Measurements from ENCODE around the gene RASGRP1. TPM values are rescaled to one million over a fixed set of nuclear protein-coding genes. Genes with fewer than 3 reads are reported as not detected.

The RASGRP1 gene
- total RNA-seq, 1 donor from 2014 or later, result 2.3 TPM

- Histone ChIP-seq H3K4me3 (no peak overlapping the region), H3K9me3 (no peaks in the 10 kb centered on the region), H3K27ac (no peak overlapping the region), H3K27me3 (ENCODE audit: low read depth) (no peaks in the 10 kb centered on the region), H3K36me3 (no peaks in the 10 kb centered on the region), H3K4me1 (no peaks in the 10 kb centered on the region)
- TF ChIP-seq, protein P1, sequence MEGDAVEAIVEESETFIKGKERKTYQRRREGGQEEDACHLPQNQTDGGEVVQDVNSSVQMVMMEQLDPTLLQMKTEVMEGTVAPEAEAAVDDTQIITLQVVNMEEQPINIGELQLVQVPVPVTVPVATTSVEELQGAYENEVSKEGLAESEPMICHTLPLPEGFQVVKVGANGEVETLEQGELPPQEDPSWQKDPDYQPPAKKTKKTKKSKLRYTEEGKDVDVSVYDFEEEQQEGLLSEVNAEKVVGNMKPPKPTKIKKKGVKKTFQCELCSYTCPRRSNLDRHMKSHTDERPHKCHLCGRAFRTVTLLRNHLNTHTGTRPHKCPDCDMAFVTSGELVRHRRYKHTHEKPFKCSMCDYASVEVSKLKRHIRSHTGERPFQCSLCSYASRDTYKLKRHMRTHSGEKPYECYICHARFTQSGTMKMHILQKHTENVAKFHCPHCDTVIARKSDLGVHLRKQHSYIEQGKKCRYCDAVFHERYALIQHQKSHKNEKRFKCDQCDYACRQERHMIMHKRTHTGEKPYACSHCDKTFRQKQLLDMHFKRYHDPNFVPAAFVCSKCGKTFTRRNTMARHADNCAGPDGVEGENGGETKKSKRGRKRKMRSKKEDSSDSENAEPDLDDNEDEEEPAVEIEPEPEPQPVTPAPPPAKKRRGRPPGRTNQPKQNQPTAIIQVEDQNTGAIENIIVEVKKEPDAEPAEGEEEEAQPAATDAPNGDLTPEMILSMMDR (IDR thresholded peaks at IDR 0.05), result no peak
- ATAC-seq, result peak in 1 of 2 donors; percentile 69
- intact Hi-C loops (cut with DNase I), result no loop called here
- DNase-seq, result no peak
Measured at GRCh38 chr15:38609097-38609738, 44.6 kb upstream of the RASGRP1 start.

- intact Hi-C loops (cut with DNase I), result no loop called here
- H3K9me3 ChIP-seq, result no peaks in the 10 kb centered on the region
- no peaks in the 10 kb centered on the region for H3K36me3 ChIP-seq
- no peak for ATAC-seq
- H3K27ac ChIP-seq, result no peak overlapping the region
- no peak overlapping the region for H3K4me3 ChIP-seq
- DNase-seq, result no peak
- no peaks in the 10 kb centered on the region for H3K27me3 ChIP-seq (ENCODE audit: low read depth)
- no peaks in the 10 kb centered on the region for H3K4me1 ChIP-seq
- TF ChIP-seq, protein P1 (IDR thresholded peaks at IDR 0.05), result no peak
Measured at GRCh38 chr15:38608682-38609081, 44.1 kb upstream of the RASGRP1 start.

GRCh38 chr15:38605744-38606143, 41.1 kb upstream of the RASGRP1 start:
- intact Hi-C loops (cut with DNase I), result no loop called here
- ATAC-seq, result no peak
- H3K36me3 ChIP-seq, result no peaks in the 10 kb centered on the region

DNA sequence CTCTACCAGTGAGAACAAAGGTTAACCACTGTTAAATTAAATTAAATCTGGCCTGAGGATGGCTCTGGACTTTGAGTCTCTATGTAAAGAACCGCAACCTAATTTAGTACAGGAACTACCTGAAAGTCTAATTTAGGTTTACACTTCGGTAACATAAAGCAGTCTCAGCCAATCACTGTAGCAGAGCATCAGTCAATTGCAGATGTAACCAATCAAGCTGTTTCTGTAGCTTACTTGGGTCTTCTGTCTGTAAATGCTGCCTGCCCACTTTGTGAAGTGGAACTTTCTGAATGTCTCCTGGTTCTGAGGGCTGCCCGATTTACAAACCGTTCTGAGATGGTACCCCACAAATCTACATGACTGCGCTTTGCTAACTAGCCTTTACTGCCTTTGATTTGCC, 39.1 kb upstream of the RASGRP1 start:
- intact Hi-C loops (cut with DNase I), result no loop called here
- TF ChIP-seq, protein P1 (IDR thresholded peaks at IDR 0.05), result no peak
- Histone ChIP-seq H3K36me3 (no peaks in the 10 kb centered on the region), H3K27ac (no peak overlapping the region), H3K4me1 (no peaks in the 10 kb centered on the region), H3K4me3 (no peak overlapping the region), H3K9me3 (no peaks in the 10 kb centered on the region), H3K27me3 (ENCODE audit: low read depth) (no peaks in the 10 kb centered on the region)
- DNase-seq, result no peak
- ATAC-seq, result no peak

More at GRCh38 chr15:38605744-38606143, 41.1 kb upstream of the RASGRP1 start:
- H3K4me1 ChIP-seq, result no peaks in the 10 kb centered on the region
- H3K4me3 ChIP-seq, result no peak overlapping the region
- no peak overlapping the region for H3K27ac ChIP-seq
- DNase-seq, result no peak
- TF ChIP-seq, protein P1 (IDR thresholded peaks at IDR 0.05), result no peak
- no peaks in the 10 kb centered on the region for H3K9me3 ChIP-seq
- H3K27me3 ChIP-seq (ENCODE audit: low read depth), result no peaks in the 10 kb centered on the region

DNA sequence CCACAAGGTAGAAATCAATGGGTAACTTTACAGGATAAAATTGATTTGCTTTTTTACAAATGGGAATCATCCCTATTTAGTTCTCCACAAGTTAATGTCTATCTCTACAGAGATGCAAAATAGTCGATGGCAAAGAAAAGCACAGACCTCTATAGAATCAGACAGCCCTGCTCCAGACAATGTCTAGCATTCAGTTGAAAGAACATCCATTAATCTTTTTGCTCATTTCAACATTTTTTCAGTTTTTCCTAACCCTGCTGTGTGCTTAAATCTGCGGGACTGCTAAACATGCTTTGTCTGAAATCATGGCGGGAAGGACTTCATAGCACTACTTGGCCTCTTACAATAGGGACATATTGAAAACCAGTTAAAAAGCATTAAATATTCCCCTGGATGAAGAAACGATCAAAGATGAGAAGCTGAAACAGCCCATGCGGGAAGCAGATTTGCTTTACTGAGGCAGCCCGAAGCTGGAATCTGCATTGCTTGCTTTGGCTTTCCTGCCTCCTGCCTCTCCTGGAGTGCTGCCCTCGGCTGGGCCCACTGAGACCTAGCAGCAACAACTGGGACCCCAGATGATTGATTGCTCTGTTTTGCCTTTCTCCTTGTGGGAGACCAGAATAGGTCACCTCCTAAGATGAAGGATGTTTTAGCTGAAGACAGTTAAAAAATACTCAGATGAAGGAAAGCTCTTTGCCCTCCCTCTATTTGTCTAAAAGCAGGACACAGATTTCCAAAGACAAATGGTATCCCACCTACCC, 38.5 kb upstream of the RASGRP1 start:
- Histone ChIP-seq H3K27me3 (ENCODE audit: low read depth) (no peaks in the 10 kb centered on the region), H3K4me1 (no peaks in the 10 kb centered on the region), H3K36me3 (no peaks in the 10 kb centered on the region), H3K9me3 (no peaks in the 10 kb centered on the region), H3K4me3 (no peak overlapping the region), H3K27ac (no peak overlapping the region)
- TF ChIP-seq, protein P1 (IDR thresholded peaks at IDR 0.05), result no peak
- intact Hi-C loops (cut with DNase I), result no loop called here
- DNase-seq (no peak), ATAC-seq (no peak)

Measured in lower lobe of right lung (tissue), 2 donors.